Chondrocyte (in vitro differentiated cells): ENCODE results near the gene KRTAP5-10. TPM values are rescaled to one million over a fixed set of nuclear protein-coding genes. Genes with fewer than 3 reads are reported as not detected.

ENCODE experiments used
- DNase-seq: peaks from one replicate; pipeline ENCODE4 v3.0.0; 2021; ENCODE audit warnings: mixed read lengths, low spot score
- H3K27ac Mint-ChIP-seq: one replicate; pipeline ENCODE4 v1.8.0; 2021; ENCODE audit warnings: mild to moderate bottlenecking, moderate library complexity, mixed read lengths; ENCODE audit not compliant: unreplicated experiment
- H3K27me3 Mint-ChIP-seq: 2 replicates; pipeline ENCODE4 v1.8.0; 2021; ENCODE audit warnings: low read depth, mixed read lengths
- H3K36me3 Mint-ChIP-seq: 2 replicates; pipeline ENCODE4 v1.8.0; 2021; ENCODE audit warnings: low read depth, mixed read lengths
- H3K4me1 Mint-ChIP-seq: 2 replicates; pipeline ENCODE4 v1.8.0; 2021; ENCODE audit warnings: low read depth, mild to moderate bottlenecking, mixed read lengths
- H3K4me3 Mint-ChIP-seq: one replicate; pipeline ENCODE4 v1.8.0; 2021; ENCODE audit warnings: mild to moderate bottlenecking, moderate library complexity, mixed read lengths; ENCODE audit not compliant: unreplicated experiment
- H3K9me3 Mint-ChIP-seq: 2 replicates; pipeline ENCODE4 v1.8.0; 2021; ENCODE audit warnings: low read depth, mixed read lengths
- total RNA-seq: library from RNA; stranded (reverse); gene quantifications from 3 replicates; pipeline ENCODE4 v1.2.1, GENCODE V29; 2021
- TF ChIP-seq, protein P1 (sequence below): fragments of 200-600 bp; sonication (generic); IDR thresholded peaks from 2 replicates; pipeline ENCODE4 v1.5.0; 2021; ENCODE audit warnings: antibody characterized with exemption, mild to moderate bottlenecking, moderate library complexity

The KRTAP5-10 gene
- total RNA-seq, 1 donor from 2014 or later, result not detected

- Mint-ChIP-seq H3K4me1 (no peaks in the 10 kb centered on the region), H3K36me3 (no peaks in the 10 kb centered on the region), H3K4me3 (no peak overlapping the region), H3K27ac (no peak overlapping the region), H3K27me3 (peaks cover 19% of the 10 kb centered on the region), H3K9me3 (peaks cover 7% of the 10 kb centered on the region)
- no peak for DNase-seq
- TF ChIP-seq, protein P1, sequence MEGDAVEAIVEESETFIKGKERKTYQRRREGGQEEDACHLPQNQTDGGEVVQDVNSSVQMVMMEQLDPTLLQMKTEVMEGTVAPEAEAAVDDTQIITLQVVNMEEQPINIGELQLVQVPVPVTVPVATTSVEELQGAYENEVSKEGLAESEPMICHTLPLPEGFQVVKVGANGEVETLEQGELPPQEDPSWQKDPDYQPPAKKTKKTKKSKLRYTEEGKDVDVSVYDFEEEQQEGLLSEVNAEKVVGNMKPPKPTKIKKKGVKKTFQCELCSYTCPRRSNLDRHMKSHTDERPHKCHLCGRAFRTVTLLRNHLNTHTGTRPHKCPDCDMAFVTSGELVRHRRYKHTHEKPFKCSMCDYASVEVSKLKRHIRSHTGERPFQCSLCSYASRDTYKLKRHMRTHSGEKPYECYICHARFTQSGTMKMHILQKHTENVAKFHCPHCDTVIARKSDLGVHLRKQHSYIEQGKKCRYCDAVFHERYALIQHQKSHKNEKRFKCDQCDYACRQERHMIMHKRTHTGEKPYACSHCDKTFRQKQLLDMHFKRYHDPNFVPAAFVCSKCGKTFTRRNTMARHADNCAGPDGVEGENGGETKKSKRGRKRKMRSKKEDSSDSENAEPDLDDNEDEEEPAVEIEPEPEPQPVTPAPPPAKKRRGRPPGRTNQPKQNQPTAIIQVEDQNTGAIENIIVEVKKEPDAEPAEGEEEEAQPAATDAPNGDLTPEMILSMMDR, result no peak
Measured at GRCh38 chr11:71556018-71556417, 9.3 kb upstream of the KRTAP5-10 start.

DNA sequence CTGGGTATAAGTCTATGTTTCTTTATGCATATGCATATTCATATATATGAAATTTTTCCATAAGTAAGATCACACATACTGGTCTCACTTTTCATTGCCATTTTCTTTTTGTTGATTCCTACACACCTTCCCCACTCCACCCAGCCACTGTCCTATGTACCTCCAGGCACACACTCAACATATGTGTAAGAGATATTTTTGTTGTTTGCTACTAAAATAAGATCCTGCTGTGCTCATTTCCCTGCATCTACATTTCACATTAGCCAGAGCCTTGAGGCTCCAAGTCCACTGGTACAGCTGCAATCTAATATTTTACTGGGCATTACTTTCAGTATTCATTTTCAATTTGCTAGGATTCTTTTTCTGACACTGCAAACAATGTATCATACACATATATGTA, 8.1 kb upstream of the KRTAP5-10 start:
- H3K36me3 Mint-ChIP-seq, result no peaks in the 10 kb centered on the region
- peaks cover 13% of the 10 kb centered on the region for H3K9me3 Mint-ChIP-seq
- H3K27me3 Mint-ChIP-seq, result peaks cover 22% of the 10 kb centered on the region
- TF ChIP-seq, protein P1, result no peak
- H3K4me3 Mint-ChIP-seq, result no peak overlapping the region
- H3K27ac Mint-ChIP-seq, result no peak overlapping the region
- DNase-seq, result no peak
- no peaks in the 10 kb centered on the region for H3K4me1 Mint-ChIP-seq

GRCh38 chr11:71558996-71559395, 6.4 kb upstream of the KRTAP5-10 start:
- TF ChIP-seq, protein P1, result no peak

DNA sequence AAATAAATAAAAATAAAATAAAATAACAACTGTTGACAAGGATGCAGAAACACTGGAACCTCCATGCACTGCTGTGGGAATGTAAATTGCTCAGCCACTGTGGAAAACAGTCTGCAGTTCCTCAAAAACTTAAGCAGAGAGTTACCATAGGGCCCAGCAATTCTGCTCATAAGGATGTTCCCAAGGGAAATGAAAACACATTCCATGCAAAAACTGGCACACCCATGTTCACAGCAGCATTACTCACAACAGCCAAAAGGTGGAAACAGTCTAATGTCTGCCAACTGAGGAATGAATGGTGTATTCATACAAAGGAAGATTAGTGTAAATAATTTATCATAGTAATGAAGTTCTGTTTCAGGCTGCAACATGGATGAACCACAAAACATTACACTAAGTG, 3.2 kb upstream of the KRTAP5-10 start:
- H3K9me3 Mint-ChIP-seq, result peaks cover 15% of the 10 kb centered on the region
- no peaks in the 10 kb centered on the region for H3K4me1 Mint-ChIP-seq
- peaks cover 48% of the 10 kb centered on the region for H3K27me3 Mint-ChIP-seq
- no peak overlapping the region for H3K4me3 Mint-ChIP-seq
- DNase-seq, result no peak
- TF ChIP-seq, protein P1, result no peak
- H3K36me3 Mint-ChIP-seq, result no peaks in the 10 kb centered on the region
- no peak overlapping the region for H3K27ac Mint-ChIP-seq

More at GRCh38 chr11:71558996-71559395, 6.4 kb upstream of the KRTAP5-10 start:
- Mint-ChIP-seq H3K36me3 (no peaks in the 10 kb centered on the region), H3K4me3 (no peak overlapping the region), H3K4me1 (no peaks in the 10 kb centered on the region), H3K9me3 (peaks cover 15% of the 10 kb centered on the region), H3K27ac (no peak overlapping the region), H3K27me3 (peaks cover 34% of the 10 kb centered on the region)
- DNase-seq, result no peak

DNA sequence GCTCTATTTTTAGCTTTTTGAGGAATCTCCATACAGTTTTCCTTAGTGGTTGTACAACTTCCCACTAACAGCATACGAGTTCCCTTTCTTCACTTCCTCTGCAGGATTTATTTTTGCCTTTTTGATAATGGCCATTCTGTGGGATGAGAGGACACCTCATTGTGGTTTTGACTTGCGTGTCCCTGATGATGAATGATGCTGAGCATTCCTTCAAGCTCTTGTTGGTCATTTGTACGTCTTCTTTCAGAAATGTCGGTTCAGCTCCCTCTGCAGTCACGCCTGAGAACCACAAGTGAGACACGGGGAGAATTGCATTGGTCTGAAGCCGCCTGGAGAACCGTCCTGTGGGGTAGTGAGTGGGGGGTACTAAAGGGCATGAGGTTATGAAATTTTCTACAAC, 2.0 kb upstream of the KRTAP5-10 start:
- H3K9me3 Mint-ChIP-seq, result peaks cover 15% of the 10 kb centered on the region
- H3K4me3 Mint-ChIP-seq, result no peak overlapping the region
- H3K27me3 Mint-ChIP-seq, result peaks cover 51% of the 10 kb centered on the region
- DNase-seq, result no peak
- TF ChIP-seq, protein P1, result peak; percentile 57
- no peak overlapping the region for H3K27ac Mint-ChIP-seq
- no peaks in the 10 kb centered on the region for H3K4me1 Mint-ChIP-seq
- H3K36me3 Mint-ChIP-seq, result no peaks in the 10 kb centered on the region
